Adrenal gland (tissue), 12 donors: ENCODE results near the gene FAM149B1. TPM values are rescaled to one million over a fixed set of nuclear protein-coding genes. Genes with fewer than 3 reads are reported as not detected.

ENCODE experiments used
- DNase-seq, 7 donors: peaks; one replicate each; pipeline ENCODE4 v3.0.0-alpha.2; 2019 to 2020
- H3K27ac ChIP-seq, 5 donors: fragments of 200-600 bp; sonication (generic) in 4 of 5; 1 replicate in 3 of 5; 2 replicates in 2 of 5; pipeline versions ENCODE4 v1.5.1 to v1.8.0; 2016 to 2020; ENCODE audit warnings: mild to moderate bottlenecking in 1 of 5
- H3K27me3 ChIP-seq: fragments of 200-600 bp; 2 replicates; pipeline ENCODE4 v1.8.0; 2021
- H3K36me3 ChIP-seq, 2 donors: fragments of 200-600 bp; replicated peaks in 1 of 2; 1 replicate in 1 of 2; 2 replicates in 1 of 2; pipeline versions ENCODE4 v1.5.1 to v1.8.0; 2018 to 2022
- H3K4me1 ChIP-seq, 2 donors: fragments of 200-600 bp; replicated peaks in 1 of 2; 1 replicate in 1 of 2; 2 replicates in 1 of 2; pipeline versions ENCODE4 v1.5.1 to v1.8.0; 2018 to 2021
- H3K4me3 ChIP-seq, 4 donors: fragments of 200-600 bp; sonication (generic) in 3 of 4; one replicate each; pipeline ENCODE4 v1.5.1; 2016 to 2018
- H3K9me3 ChIP-seq, 3 donors: fragments of 200-600 bp; sonication (generic) in 1 of 3; replicated peaks in 1 of 3; 1 replicate in 2 of 3; 2 replicates in 1 of 3; pipeline versions ENCODE4 v1.5.1 to v1.8.0; 2016 to 2021
- CTCF ChIP-seq, 6 experiments: fragments of 450-650 bp in 4 of 6; fragments of 200-600 bp in 2 of 6; sonication (generic) in 1 of 6; IDR thresholded peaks; 1 replicate in 5 of 6; 2 replicates in 1 of 6; pipeline versions ENCODE4 v1.5.1 to v1.8.0; 2016 to 2021; ENCODE audit warnings: antibody characterized with exemption in 6 of 6, mild to moderate bottlenecking in 2 of 6, moderate library complexity in 1 of 6
- POLR2A ChIP-seq, 2 donors: fragments of 450-650 bp; IDR thresholded peaks; one replicate each; pipeline ENCODE4 v1.6.1; 2017; ENCODE audit warnings: antibody characterized with exemption in 2 of 2, mild to moderate bottlenecking in 2 of 2, moderate library complexity in 1 of 2
- WGBS, 4 donors: extraction: QIAGEN DNeasy Blood & Tissue Kit in 2 of 4; methylation state at CpG; one replicate each; pipeline versions ENCODE4 v1.1.5 to v1.1.7; 2013 to 2017; 5-methylcytosine and 5-hydroxymethylcytosine counted together
- intact Hi-C, 2 donors: fragments of 100-400 bp; cut with DNase I; formaldehyde crosslinking; loops; one replicate each; pipeline versions ENCODE4 v1.14.1 to v1.15.0; 2022 to 2023
- polyA plus RNA-seq, 3 donors: library from polyadenylated mRNA; stranded (reverse); fragments of 200-250 nt in 2 of 3; fragments of 350-450 nt in 1 of 3; fragmentation: Illumina TruSeq in 1 of 3; extraction: RNeasy Lipid Tissue Mini Kit (QIAGEN cat#74804) in 1 of 3; gene quantifications; one replicate each; pipeline ENCODE4 v1.2.3, GENCODE V29; 2013 to 2014
- total RNA-seq, 9 donors: library from RNA; depleted of rRNA in 4 of 9; stranded (reverse); fragments of >200 nt in 4 of 9; fragments of 120-200 nt in 1 of 9; fragmentation: NEBNext Ultra II Directional in 1 of 9; extraction: Animal tissue kit (Norgen Biotek cat#: 25700) in 1 of 9; gene quantifications; one replicate each; pipeline versions ENCODE4 v1.1.0 to v1.2.4, GENCODE V29; 2013 to 2023
- donor health status: healthy with polysubstance abuse.
- donor health status: Bipolar disorder and iron deficiency.
- donor health status: DM: yes; HTN: yes; CAD: no.
- donor health status: DM: no; HTN: no; CAD: no.
- donor health status: DM: no; HTN: no; CAD: no.
- donor health status: DM: yes; HTN: yes; CAD: no.

Gene FAM149B1
- total and polyA plus RNA-seq, 12 donors = 10.9 to 36.7 (median 20.1) TPM

DNA sequence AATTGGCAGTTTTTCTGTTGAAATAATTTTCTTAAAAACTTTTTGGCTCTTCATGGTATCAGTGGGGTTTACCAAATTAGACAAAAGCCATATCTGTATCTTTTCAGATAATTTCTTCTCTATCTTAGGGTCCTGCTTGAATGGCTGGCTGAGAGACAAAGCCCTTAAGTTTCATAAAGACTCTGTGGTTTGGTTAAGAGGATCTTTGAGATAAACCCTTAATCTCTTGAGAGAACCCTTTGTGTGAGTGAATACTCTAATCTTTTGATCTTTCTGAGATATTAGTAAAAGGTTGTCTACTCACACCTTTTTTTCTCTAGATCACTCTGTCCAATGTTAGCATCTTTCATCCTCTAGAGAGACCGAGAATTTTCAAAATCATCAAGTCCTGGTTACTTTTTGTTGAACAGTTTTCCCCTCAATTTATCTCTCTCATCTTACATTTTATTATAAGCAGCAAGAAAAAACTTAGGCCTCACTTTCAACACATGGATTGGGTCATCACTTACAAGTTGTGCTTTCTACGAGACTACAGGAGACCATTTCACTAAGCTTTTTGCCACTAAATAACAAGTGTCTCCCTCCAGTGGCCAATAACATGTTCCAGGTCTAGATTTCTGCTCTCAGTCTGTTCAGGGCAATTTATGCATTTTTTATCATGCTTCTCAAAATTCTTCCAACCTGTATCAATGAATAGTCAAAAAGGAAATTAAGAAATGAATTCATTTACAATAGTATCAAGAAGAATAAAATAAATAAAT is 50.7 kb downstream of the FAM149B1 start:
- peak in 2 of 6 experiments; percentile 16 to 29 for TF ChIP-seq CTCF (IDR thresholded peaks at IDR 0.05)
- no peak for TF ChIP-seq POLR2A (IDR thresholded peaks at IDR 0.05)
- H3K9me3 ChIP-seq = no peaks in the 10 kb centered on the region
- 89 to 100% (median 94%) methylated on average over 2 of the region's 2 CpGs for WGBS, 4 donors
- no peak overlapping the region for H3K27ac ChIP-seq
- peaks cover 0 to 3% of the 10 kb centered on the region in 2 donors for H3K36me3 ChIP-seq
- no peak for DNase-seq
- intact Hi-C loops = no loop called here
- H3K27me3 ChIP-seq = no peaks in the 10 kb centered on the region
- H3K4me3 ChIP-seq = no peak overlapping the region
- H3K4me1 ChIP-seq = peaks cover 0 to 7% of the 10 kb centered on the region in 2 donors

DNA sequence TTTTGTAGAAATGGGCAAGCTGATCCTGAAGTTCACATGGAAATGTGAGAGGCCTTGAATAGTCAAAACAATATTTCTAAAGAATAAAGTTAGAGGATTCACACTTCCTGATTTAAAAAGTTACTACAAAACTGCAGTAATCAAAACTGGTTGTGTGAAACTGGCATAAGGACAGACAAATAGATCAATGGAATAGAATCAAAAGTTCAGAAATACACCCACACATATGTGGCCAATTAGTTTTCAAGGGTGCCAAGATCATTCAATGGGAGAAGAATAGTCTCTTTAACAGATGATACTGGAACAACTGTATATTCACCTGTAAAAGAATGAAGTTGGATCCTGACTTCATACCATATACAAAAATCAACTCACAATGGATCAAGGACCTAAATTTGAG is 51.5 kb downstream of the FAM149B1 start:
- no peak for DNase-seq
- Histone ChIP-seq H3K27me3 (no peaks in the 10 kb centered on the region), H3K9me3 (no peaks in the 10 kb centered on the region), H3K4me3 (no peak overlapping the region), H3K4me1 (peaks cover 0 to 7% of the 10 kb centered on the region in 2 donors), H3K36me3 (peaks cover 0 to 3% of the 10 kb centered on the region in 2 donors), H3K27ac (no peak overlapping the region)
- intact Hi-C loops = no loop called here
- no peak for TF ChIP-seq CTCF (IDR thresholded peaks at IDR 0.05)

DNA sequence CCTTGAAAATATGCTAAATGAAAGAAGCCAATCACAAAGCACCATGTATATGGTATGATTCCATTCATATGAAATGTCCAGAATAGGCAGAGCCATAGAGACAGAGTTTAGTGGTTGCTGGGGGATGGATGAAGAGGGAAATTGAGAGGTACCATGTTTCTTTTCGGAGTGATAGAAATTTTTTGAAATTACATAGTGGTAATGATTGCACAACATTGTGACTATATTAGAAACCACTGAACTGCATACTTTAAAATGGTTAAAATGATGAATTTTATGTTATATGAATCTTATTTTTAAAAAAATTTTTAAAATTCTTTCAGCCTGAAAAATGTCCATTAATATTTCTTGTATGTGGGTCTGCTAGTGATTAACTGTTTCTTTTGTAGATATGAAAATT is 53.1 kb downstream of the FAM149B1 start:
- 87 to 95% (median 94%) methylated on average over 1 of the region's 1 CpG for WGBS, 4 donors
- H3K4me3 ChIP-seq = no peak overlapping the region
- intact Hi-C loops = no loop called here
- H3K36me3 ChIP-seq = peaks cover 0 to 3% of the 10 kb centered on the region in 2 donors
- no peak for TF ChIP-seq POLR2A (IDR thresholded peaks at IDR 0.05)
- no peak for TF ChIP-seq CTCF (IDR thresholded peaks at IDR 0.05)
- H3K27me3 ChIP-seq = no peaks in the 10 kb centered on the region
- no peaks in the 10 kb centered on the region for H3K9me3 ChIP-seq
- peaks cover 0 to 7% of the 10 kb centered on the region in 2 donors for H3K4me1 ChIP-seq
- no peak for DNase-seq
- no peak overlapping the region for H3K27ac ChIP-seq

DNA sequence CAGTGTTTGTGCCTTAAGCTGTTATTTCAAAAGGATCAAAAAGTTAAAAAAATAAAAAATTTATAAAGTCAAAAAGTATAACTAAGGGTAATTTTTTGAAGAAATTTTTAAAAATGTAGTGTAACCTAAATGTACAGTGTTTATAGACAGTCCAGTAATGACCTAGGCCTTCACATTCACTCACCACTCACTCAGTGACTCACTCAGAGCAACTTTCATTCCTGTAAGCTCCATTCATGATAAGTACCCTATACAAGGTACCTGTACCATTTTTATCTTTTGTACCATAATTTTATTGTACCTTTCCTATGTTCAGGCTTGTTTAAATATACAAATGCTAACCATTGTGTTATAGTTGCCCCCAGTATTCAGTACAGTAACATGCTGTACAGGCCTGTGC is 57.6 kb downstream of the FAM149B1 start:
- DNase-seq = no peak
- Histone ChIP-seq H3K9me3 (no peaks in the 10 kb centered on the region), H3K27me3 (no peaks in the 10 kb centered on the region), H3K36me3 (no peaks in the 10 kb centered on the region), H3K4me3 (no peak overlapping the region), H3K4me1 (no peaks in the 10 kb centered on the region), H3K27ac (no peak overlapping the region)
- intact Hi-C loops = no loop called here
- TF ChIP-seq CTCF (IDR thresholded peaks at IDR 0.05) (no peak), POLR2A (IDR thresholded peaks at IDR 0.05) (no peak)
